GM21360 (cell line): ENCODE results near the gene MPDZ.

Experiments
- ATAC-seq: cut with Tn5 transposase; IDR thresholded peaks from one replicate; pipeline ENCODE4 v1.9.1; 2021; ENCODE audit warnings: mild to moderate bottlenecking, moderate library complexity; ENCODE audit not compliant: unreplicated experiment

MPDZ gene

GRCh38 chr9:13279284-13280141, at the start of gene MPDZ:
Gene MPDZ, minus strand, starts transcription at chr9:13279692. Its CDS starts 29,377 bp downstream, at chr9:13250315.
- no peak for ATAC-seq

GRCh38 chr9:13324988-13325387, 45.5 kb upstream of the MPDZ start:
- no peak for ATAC-seq

GRCh38 chr9:13322828-13323550, 43.5 kb upstream of the MPDZ start:
- no peak for ATAC-seq

- ATAC-seq: no peak
These were observed 38.5 kb upstream of the MPDZ start for GRCh38 chr9:13318027-13318426.

- no peak for ATAC-seq
These were observed 17.5 kb upstream of the MPDZ start for GRCh38 chr9:13296972-13297371.

DNA sequence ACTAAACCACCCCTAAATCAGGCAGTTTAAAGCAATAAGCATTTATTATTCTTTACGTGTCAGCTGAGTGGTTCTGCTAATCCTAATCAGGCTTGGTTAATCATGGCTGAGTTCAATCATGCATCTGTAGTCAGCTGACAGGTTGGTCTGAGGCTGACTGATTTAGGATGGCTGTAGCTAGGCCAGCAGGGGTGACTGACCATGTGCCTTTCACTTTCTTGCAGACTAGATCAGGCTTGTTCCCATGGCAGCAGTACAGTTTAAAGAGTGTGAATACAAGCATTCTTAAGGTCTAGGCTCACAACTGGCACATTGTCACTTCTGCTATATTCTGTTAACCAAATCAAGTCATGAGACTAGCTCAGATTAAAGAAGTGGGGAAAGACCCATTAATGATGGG, 16.1 kb upstream of the MPDZ start:
- ATAC-seq: no peak

GRCh38 chr9:13292782-13293181, 13.3 kb upstream of the MPDZ start:
- ATAC-seq: no peak

- no peak for ATAC-seq
These were observed 12.7 kb upstream of the MPDZ start for GRCh38 chr9:13292158-13292557.

DNA sequence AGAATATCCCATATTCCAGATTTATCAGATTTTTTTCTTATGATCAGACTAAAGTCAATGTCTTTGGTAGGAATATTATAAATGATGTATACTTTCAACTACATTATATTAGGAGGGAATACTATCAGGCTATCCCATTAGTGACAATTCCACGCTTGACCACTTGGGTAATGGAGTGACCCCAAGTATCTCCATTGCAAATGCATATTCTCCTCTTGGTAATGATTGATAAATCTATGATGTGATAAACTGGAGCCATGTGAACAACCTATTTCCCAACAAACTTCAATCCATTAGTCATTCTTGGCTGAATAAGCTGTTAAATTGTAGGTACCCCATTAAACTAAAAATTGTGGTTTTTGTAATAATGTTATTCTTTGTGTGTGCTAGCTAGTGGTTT, 12.2 kb upstream of the MPDZ start:
- no peak for ATAC-seq

- ATAC-seq: no peak
These were observed 4.5 kb upstream of the MPDZ start for GRCh38 chr9:13284011-13284410.

DNA sequence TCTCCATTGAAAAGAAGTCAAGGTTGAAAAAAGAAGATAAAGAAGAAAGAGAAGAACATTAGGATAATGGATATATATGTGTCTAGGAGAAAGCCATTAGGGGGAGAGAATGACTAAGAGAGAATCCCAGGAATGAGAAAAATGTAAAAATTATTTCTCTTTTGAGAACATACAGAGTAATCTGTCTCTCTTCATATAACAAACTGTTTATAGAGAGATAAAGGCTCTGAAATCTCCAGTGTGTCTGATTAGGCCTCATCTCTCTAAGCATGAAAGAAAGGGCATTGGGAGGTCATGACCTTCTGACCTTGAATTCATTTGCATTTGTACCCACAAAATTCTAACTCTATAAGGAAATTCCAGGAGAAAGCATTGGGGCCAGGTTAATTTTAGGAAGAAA, 3.5 kb upstream of the MPDZ start:
- ATAC-seq: no peak

DNA sequence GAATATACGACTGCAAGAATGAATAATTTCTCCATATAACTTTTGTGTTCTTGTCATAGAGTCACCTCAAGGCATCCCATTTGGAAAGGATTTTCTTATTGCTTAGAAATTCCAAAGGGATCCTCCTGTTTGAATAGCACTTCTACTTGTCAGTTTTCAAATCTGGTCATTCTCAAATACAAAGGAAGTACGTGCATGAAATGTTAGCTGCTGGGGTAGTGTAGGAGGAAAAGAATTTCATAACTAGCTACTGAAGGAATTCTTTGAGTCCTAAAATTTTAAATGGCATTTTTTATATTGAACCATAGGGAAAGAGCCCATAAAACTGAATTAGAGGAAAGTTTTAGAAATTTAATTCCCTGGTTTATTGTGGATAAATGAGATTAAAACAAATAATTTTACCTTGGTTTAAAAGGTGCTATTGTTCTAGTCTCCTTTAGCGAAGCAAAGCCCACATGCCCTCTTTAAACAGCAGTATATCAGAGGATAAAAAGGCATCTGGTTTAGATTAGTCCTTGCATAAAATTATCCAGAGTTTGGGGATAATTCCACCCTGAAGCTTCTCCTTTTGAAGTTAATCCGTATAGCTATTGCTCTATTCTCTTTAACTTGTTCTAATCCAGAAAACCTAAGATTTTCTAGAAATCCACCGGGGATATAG, 2.0 kb upstream of the MPDZ start:
- ATAC-seq: no peak

- no peak for ATAC-seq
These were observed 885 bp downstream of the MPDZ start for GRCh38 chr9:13278368-13279246.

- no peak for ATAC-seq
These were observed 1.5 kb downstream of the MPDZ start for GRCh38 chr9:13278023-13278367.

- ATAC-seq: no peak
These were observed 4.4 kb downstream of the MPDZ start for GRCh38 chr9:13274886-13275641.

GRCh38 chr9:13270734-13271133, 8.8 kb downstream of the MPDZ start:
- ATAC-seq: no peak

DNA sequence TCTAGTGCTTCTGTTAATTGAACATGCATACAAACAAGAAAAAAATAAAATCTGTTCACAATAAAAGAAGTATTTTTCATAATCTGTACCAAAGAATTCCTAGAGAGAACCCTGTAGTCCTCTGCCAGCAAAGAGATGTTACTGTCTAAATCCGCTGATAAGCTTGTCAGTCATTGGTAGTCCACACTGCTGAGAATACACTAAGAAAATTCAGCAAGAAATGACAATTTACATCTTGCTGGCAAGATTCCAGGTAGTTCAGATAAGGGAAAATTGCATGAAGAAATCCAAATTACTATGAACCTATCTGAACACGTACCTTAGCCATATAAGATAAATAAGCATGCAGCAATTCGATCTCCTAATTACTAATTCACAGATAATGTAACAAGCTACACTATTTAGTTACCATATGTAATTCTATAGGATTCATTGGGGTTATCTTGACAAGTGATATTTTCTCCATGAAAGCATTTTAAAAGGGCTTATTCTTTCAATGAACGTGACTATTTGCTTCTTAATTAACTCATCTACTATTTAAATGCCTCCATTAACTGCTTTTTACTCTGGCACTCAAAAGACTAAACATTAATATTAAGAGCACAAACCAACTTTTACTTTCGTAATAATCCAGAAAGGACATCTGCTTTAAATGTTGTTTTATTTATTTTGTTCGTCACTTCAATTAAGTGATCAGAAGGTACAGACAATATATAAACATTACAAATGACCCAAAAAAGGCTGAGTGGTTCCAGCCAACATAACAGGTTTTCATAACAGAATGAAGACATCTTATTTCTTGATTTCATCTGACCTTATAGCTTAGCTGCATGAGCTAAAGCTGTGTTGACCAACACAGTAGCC, 9.7 kb downstream of the MPDZ start:
- no peak for ATAC-seq

DNA sequence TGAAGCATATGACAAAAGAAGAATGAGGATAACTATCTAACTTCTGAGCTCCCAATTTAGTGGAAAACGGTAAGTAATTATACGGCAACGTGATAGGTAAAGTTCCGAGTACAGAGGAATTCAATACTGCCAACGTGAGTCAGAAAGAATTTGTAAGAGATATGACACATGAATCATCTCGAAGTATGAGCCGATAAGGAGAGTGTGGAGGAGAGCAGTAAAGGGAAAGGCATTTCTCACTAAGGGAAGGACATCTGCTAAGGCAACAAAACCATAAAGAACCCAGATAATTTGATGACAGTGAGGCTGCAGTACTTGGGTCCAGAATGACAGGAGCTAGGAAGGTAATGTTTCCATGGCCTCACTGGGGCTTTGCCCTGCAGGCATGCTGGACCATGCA, 11.0 kb downstream of the MPDZ start:
- no peak for ATAC-seq

GRCh38 chr9:13267743-13268142, 11.7 kb downstream of the MPDZ start:
- no peak for ATAC-seq
